DOHH2 (cell line): ENCODE results near the gene FOXN4.

Experiments
- H3F3A ChIP-seq: fragments of 200-600 bp; sonication (generic), shearing (Covaris generic); 2 replicates; pipeline ENCODE4 v1.6.0; 2016; ENCODE audit warnings: antibody characterized with exemption, mild to moderate bottlenecking; ENCODE audit not compliant: control insufficient read depth, insufficient read depth
- H3K27ac ChIP-seq: fragments of 200-600 bp; sonication (generic); 2 replicates; pipeline ENCODE4 v1.5.1; 2014; ENCODE audit warnings: low read depth, mild to moderate bottlenecking, low read length, moderate library complexity
- H3K27me3 ChIP-seq: fragments of 200-600 bp; sonication (generic); 2 replicates; pipeline ENCODE4 v1.6.1; 2014; ENCODE audit warnings: mild to moderate bottlenecking, low read length, mixed read lengths; ENCODE audit not compliant: control insufficient read depth
- H3K36me3 ChIP-seq: fragments of 200-600 bp; sonication (generic); 2 replicates; pipeline ENCODE4 v1.6.1; 2014; ENCODE audit warnings: mild to moderate bottlenecking, low read length, moderate library complexity, mixed read lengths; ENCODE audit not compliant: control insufficient read depth
- H3K4me1 ChIP-seq: fragments of 200-600 bp; sonication (generic); 2 replicates; pipeline ENCODE4 v1.6.1; 2014; ENCODE audit warnings: mild to moderate bottlenecking, low read length, mixed read lengths; ENCODE audit not compliant: control insufficient read depth
- H3K4me2 ChIP-seq: fragments of 200-600 bp; sonication (generic); 2 replicates; pipeline ENCODE4 v1.6.0; 2014; ENCODE audit warnings: mild to moderate bottlenecking, low read length, moderate library complexity
- H3K4me3 ChIP-seq: fragments of 200-600 bp; sonication (generic); 2 replicates; pipeline ENCODE4 v1.5.1; 2014; ENCODE audit warnings: mild to moderate bottlenecking, low read length, mixed read lengths
- H3K79me2 ChIP-seq: fragments of 200-600 bp; sonication (generic); 2 replicates; pipeline ENCODE4 v1.6.1; 2014; ENCODE audit warnings: mild to moderate bottlenecking, low read length, mixed read lengths; ENCODE audit not compliant: control insufficient read depth
- H3K9me2 ChIP-seq: fragments of 200-600 bp; sonication (generic); replicated peaks from 2 replicates; pipeline ENCODE4 v1.6.1; 2014; ENCODE audit warnings: mild to moderate bottlenecking, low read length, mixed read lengths; ENCODE audit not compliant: control insufficient read depth
- H3K9me3 ChIP-seq: fragments of 200-600 bp; sonication (generic); 2 replicates; pipeline ENCODE4 v1.6.1; 2014; ENCODE audit warnings: antibody characterized with exemption, low read length, mixed read lengths; ENCODE audit not compliant: control insufficient read depth, insufficient read depth
- H4K20me1 ChIP-seq: fragments of 200-600 bp; sonication (generic); 2 replicates; pipeline ENCODE4 v1.6.0; 2014; ENCODE audit warnings: low read depth, mild to moderate bottlenecking, antibody characterized with exemption, low read length, moderate library complexity; ENCODE audit not compliant: control insufficient read depth, insufficient read depth
- EZH2phosphoT487 ChIP-seq: fragments of 200-600 bp; sonication (generic); IDR thresholded peaks from 2 replicates; pipeline ENCODE4 v1.6.1; 2017; ENCODE audit warnings: borderline replicate concordance, mild to moderate bottlenecking, antibody characterized with exemption, low read length, moderate library complexity, mixed read lengths
- TF ChIP-seq, protein P1 (sequence below): fragments of 200-600 bp; sonication (generic); IDR thresholded peaks from one replicate; pipeline ENCODE4 v1.5.1; 2014; ENCODE audit warnings: antibody characterized with exemption, mild to moderate bottlenecking, low read depth, low read length; ENCODE audit not compliant: poor library complexity, severe bottlenecking

FOXN4 gene

DNA sequence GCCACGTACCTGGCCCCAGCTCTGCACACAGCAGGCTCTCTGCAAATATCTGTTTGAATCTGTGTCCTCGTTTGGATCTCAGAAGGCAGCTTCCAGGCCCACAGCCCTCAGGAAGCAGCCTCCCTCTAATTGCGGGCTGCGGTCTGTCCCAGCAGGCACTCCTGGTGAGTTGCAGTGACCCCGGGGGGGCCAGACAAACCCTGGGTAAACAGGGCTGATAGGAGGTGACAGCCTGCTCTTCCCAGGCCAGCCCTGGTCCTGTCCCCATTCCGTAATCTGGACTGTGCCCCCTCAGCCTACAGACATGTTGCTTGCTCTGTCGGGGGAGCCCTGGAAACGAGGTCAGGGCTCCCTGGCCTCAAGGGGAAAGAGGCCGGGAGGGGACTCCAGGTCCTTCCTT is 2.0 kb downstream of the FOXN4 start:
- no peak overlapping the region for H3K4me3 ChIP-seq
- no peak for TF ChIP-seq EZH2phosphoT487
- TF ChIP-seq, protein P1, sequence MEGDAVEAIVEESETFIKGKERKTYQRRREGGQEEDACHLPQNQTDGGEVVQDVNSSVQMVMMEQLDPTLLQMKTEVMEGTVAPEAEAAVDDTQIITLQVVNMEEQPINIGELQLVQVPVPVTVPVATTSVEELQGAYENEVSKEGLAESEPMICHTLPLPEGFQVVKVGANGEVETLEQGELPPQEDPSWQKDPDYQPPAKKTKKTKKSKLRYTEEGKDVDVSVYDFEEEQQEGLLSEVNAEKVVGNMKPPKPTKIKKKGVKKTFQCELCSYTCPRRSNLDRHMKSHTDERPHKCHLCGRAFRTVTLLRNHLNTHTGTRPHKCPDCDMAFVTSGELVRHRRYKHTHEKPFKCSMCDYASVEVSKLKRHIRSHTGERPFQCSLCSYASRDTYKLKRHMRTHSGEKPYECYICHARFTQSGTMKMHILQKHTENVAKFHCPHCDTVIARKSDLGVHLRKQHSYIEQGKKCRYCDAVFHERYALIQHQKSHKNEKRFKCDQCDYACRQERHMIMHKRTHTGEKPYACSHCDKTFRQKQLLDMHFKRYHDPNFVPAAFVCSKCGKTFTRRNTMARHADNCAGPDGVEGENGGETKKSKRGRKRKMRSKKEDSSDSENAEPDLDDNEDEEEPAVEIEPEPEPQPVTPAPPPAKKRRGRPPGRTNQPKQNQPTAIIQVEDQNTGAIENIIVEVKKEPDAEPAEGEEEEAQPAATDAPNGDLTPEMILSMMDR: no peak
- no peaks in the 10 kb centered on the region for H3K9me3 ChIP-seq
- H3K79me2 ChIP-seq: no peaks in the 10 kb centered on the region
- peaks cover 19% of the 10 kb centered on the region for H3K4me1 ChIP-seq
- no peaks in the 10 kb centered on the region for H4K20me1 ChIP-seq
- H3K9me2 ChIP-seq: no peaks in the 10 kb centered on the region
- no peak overlapping the region for H3K27ac ChIP-seq
- H3K4me2 ChIP-seq: no peak overlapping the region
- H3K36me3 ChIP-seq: no peaks in the 10 kb centered on the region
- no peaks in the 10 kb centered on the region for H3F3A ChIP-seq
- H3K27me3 ChIP-seq: peaks cover 32% of the 10 kb centered on the region

DNA sequence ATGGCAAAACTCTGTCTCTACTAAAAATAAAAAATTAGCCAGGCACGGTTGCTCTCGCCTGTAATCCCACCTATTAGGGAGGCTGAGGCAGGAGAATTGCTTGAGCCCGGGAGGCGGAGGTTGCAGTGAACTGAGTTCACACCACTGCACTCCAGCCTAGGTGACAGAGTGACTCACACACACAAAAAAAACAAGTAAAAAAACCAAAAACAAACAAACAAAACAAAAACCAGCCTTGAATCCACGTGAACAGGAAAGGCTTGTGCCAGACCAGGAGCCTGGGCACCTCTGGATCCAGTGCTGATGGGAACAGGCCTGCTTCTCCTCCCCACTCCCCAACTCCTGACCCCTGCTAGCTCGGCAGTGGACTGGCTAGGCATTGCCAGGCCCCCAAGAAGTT is 3.5 kb downstream of the FOXN4 start:
- H3K4me3 ChIP-seq: no peak overlapping the region
- no peaks in the 10 kb centered on the region for H3K9me2 ChIP-seq
- H3K4me2 ChIP-seq: no peak overlapping the region
- H3K9me3 ChIP-seq: no peaks in the 10 kb centered on the region
- no peaks in the 10 kb centered on the region for H3K79me2 ChIP-seq
- H3K36me3 ChIP-seq: no peaks in the 10 kb centered on the region
- TF ChIP-seq EZH2phosphoT487: no peak
- TF ChIP-seq, protein P1: no peak
- no peaks in the 10 kb centered on the region for H3F3A ChIP-seq
- peaks cover 29% of the 10 kb centered on the region for H3K27me3 ChIP-seq
- H3K27ac ChIP-seq: no peak overlapping the region
- no peaks in the 10 kb centered on the region for H4K20me1 ChIP-seq
- peaks cover 10% of the 10 kb centered on the region for H3K4me1 ChIP-seq

DNA sequence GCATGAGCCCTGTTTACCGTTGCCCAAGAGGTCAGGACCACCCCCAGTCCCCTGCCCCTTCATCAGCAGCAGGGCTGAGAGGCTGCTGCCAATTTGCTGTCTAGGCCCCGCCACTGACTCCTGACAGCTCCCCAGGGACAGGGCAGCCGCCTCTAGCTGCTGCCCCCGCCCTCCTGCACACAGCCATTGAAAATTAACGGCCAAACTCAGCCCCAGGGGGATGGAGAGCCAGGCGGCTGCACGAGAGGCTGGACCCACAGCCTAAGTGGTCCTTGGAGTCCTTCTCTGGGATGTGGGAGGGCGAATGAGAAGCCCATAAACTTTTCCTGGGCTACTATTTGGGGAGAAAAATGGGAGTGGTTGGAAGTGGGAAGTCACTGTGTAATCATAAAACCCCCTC is 4.6 kb downstream of the FOXN4 start:
- H3K4me2 ChIP-seq: no peak overlapping the region
- H4K20me1 ChIP-seq: no peaks in the 10 kb centered on the region
- H3K36me3 ChIP-seq: no peaks in the 10 kb centered on the region
- H3K27ac ChIP-seq: no peak overlapping the region
- H3K4me3 ChIP-seq: no peak overlapping the region
- H3K9me2 ChIP-seq: no peaks in the 10 kb centered on the region
- TF ChIP-seq, protein P1: no peak
- no peaks in the 10 kb centered on the region for H3K9me3 ChIP-seq
- no peaks in the 10 kb centered on the region for H3F3A ChIP-seq
- H3K79me2 ChIP-seq: no peaks in the 10 kb centered on the region
- H3K4me1 ChIP-seq: peaks cover 5% of the 10 kb centered on the region
- peaks cover 25% of the 10 kb centered on the region for H3K27me3 ChIP-seq

GRCh38 chr12:109302770-109303169 is 6.3 kb downstream of the FOXN4 start:
- peaks cover 13% of the 10 kb centered on the region; the same call in 1 of the 2 replicates for H3K27me3 ChIP-seq

More at GRCh38 chr12:109302770-109303169, 6.3 kb downstream of the FOXN4 start:
- no peaks in the 10 kb centered on the region for H3F3A ChIP-seq
- no peak overlapping the region for H3K4me3 ChIP-seq
- no peaks in the 10 kb centered on the region for H3K36me3 ChIP-seq
- no peaks in the 10 kb centered on the region for H3K79me2 ChIP-seq
- no peak for TF ChIP-seq EZH2phosphoT487
- TF ChIP-seq, protein P1: no peak
- no peak overlapping the region for H3K4me2 ChIP-seq
- no peak overlapping the region for H3K27ac ChIP-seq
- H3K9me2 ChIP-seq: no peaks in the 10 kb centered on the region
- H3K4me1 ChIP-seq: no peaks in the 10 kb centered on the region
- H4K20me1 ChIP-seq: no peaks in the 10 kb centered on the region
- no peaks in the 10 kb centered on the region for H3K9me3 ChIP-seq
